ES-I3 (cell line): ENCODE results near the gene ARHGEF19.
"Not testable (repeated sequence)": the region's sequence is repeated elsewhere in the genome, so short reads cannot be mapped to it uniquely, and the experiment has no call there.

Experiments used
- H3K36me3 ChIP-seq: 2 replicates; pipeline ENCODE4 v1.6.1; 2013; ENCODE audit warnings: mild to moderate bottlenecking, low read length, control low read depth, moderate library complexity; ENCODE audit not compliant: insufficient read depth
- H3K4me1 ChIP-seq: 2 replicates; pipeline ENCODE4 v1.6.1; 2013; ENCODE audit warnings: mild to moderate bottlenecking, control low read depth, low read length; ENCODE audit not compliant: insufficient read depth
- H3K9ac ChIP-seq: 2 replicates; pipeline ENCODE4 v1.6.1; 2013; ENCODE audit warnings: low read depth, mild to moderate bottlenecking, low read length, moderate library complexity
- H3K9me3 ChIP-seq: 2 replicates; pipeline ENCODE4 v1.6.1; 2013; ENCODE audit warnings: mild to moderate bottlenecking, low read length, moderate library complexity; ENCODE audit not compliant: control insufficient read depth, insufficient read depth

Gene ARHGEF19

DNA sequence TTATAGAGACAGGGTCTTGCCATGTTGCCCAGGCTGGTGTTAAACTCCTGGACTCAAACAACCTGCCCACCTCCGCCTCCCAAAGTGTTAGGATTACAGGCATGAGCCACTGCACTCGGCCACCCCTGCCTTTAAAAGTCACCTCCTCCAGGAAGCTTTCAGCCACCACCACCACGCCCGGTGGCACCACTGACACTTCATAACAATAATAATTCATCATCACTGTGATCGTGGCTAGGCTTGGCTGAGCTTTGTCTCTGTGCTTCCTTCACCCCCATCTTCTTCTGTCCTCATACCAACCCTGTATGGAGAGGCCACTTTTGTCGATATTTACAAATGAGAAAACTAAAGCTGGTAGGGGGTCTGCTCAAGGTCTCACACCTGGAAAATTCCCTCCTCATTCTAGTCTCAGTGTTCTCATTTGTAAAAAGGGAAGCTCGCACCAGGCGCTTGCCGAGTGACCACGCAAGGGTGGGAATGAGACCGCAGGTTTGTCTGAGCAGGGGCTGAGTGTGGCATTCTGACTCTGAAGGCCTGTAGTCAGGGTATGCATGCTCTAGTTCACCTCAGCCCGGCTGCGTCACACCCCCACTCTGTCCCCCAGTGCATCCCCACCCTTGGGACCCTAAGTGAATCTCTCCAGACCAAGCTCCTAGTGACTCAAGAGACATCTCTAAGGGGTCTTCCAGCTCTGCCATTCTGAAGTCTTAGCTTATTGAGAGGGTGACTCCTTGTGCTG lies 43.7 kb downstream of the ARHGEF19 start:
- H3K36me3 ChIP-seq: no peaks in the 10 kb centered on the region
- no peaks in the 10 kb centered on the region for H3K9me3 ChIP-seq
- no peak overlapping the region for H3K9ac ChIP-seq
- peaks cover 26% of the 10 kb centered on the region for H3K4me1 ChIP-seq

DNA sequence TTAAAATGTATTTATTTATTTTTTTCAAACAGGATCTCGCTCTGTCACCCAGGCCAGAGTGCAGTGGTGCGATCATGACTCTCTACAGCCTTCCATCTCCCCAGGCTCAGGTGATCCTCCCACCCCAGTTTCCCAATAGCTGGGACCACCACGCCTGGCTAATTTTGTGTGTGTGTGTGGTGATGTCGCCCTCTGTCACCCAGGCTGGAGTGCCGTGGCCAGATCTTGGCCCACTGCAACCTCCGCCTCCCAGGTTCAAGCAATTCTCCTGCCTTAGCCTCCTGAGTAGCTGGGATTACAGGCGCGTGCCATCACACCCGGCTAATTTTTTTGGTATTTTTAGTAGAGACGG lies 44.3 kb downstream of the ARHGEF19 start:
- Histone ChIP-seq H3K9ac (peak overlapping the region; percentile 12; the same call in 1 of the 2 replicates), H3K4me1 (peaks cover 24% of the 10 kb centered on the region)
- H3K9me3 ChIP-seq, H3K36me3 ChIP-seq: not testable (repeated sequence)

DNA sequence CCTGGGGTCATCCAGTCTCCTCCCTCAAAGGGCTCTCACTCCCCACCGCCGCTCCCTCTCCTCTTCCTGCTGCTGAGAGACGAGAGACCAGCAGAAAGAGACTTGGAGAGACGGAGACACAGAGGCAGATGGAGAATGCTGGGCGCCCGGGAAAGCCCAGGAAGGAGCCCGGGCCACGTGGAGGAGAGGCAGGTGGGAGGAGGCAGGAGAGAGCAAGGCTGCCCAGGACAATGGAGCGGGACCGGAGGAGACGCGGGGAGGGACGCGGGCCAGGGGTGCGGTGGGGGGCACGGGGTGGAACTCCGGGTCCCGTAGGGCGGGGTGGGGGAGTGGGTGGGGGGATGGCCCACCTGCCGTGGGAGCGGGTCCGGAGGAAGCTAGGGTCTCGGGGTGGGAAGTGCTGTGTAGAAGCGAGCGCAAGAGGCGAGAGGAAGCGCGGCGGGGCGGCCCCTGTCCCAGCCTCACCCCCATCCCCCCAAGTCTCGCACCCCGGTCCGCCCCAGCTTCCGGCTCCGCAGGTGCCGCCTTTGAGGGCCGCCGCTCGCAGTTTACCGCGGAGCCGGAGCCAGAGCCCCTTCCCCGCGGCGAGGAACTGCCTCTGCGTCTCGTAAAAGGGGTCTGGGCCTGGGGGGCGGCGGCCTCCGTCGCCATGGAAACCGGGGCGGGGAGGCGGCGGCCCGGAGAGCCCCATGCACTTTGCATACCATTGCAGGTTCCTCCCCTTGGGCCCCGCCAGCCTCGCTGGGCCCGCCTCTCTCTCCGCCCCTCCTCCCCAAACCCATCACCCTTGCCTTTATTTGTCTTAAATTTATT lies 44.9 kb downstream of the ARHGEF19 start:
- Histone ChIP-seq H3K36me3 (no peaks in the 10 kb centered on the region), H3K4me1 (peaks cover 24% of the 10 kb centered on the region), H3K9ac (peak overlapping the region; percentile 53), H3K9me3 (no peaks in the 10 kb centered on the region)

DNA sequence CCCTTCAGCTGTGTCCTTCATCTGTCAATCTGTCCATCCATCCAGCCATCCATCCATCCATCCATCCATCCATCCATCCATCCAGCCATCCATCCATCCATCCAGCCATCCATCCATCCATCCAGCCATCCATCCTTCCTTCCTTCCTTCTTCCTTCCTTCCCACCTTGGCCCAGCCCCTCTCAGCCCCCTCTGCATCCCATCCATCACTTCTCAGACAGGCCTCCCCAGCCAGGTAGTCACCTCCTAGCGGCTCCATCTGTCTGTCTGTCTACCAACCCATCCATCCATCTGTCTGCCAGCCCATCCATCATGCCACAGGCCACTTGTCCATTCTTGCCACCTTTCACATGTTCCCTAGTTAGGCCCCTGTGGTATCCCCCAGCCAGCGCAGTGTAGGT lies 46.3 kb downstream of the ARHGEF19 start:
- Histone ChIP-seq H3K4me1 (peaks cover 33% of the 10 kb centered on the region), H3K36me3 (no peaks in the 10 kb centered on the region), H3K9me3 (no peaks in the 10 kb centered on the region), H3K9ac (no peak overlapping the region)

DNA sequence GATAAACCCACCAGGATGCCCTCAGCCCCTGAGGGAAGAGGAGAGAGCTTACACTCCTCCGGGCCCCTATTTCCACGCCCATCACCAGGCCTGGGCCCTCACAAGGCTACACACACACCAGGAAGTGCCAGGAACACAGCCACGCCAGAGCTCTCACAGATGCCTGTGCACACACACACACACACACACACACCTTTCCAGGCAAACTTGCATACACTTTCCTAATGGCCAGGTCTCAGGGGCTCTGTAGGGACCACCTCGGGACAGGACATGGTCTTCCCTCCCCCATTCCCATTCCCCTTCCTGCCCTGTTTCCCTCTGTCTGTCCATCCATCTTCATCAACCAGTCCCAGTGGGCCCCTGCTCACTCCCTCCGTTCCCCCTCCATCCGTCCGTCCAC lies 46.9 kb downstream of the ARHGEF19 start:
- Histone ChIP-seq H3K9ac (no peak overlapping the region), H3K4me1 (peaks cover 33% of the 10 kb centered on the region), H3K9me3 (no peaks in the 10 kb centered on the region), H3K36me3 (no peaks in the 10 kb centered on the region)

DNA sequence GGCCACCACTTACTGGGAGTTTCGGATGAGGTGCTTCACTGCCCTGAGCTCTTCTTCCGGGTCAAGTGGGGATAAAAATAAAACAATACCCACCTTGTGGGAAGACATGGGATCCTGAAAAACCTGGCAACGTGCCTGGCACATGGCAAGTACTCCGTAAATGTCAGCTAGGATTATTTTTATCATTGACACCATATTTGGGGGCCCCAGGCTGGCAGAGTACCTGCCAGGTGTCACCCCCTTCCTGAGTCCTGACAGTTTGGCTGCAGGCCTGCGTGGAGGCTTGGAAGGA lies 47.4 kb downstream of the ARHGEF19 start:
- no peak overlapping the region for H3K9ac ChIP-seq
- no peaks in the 10 kb centered on the region for H3K9me3 ChIP-seq
- peaks cover 33% of the 10 kb centered on the region for H3K4me1 ChIP-seq
- H3K36me3 ChIP-seq: no peaks in the 10 kb centered on the region

DNA sequence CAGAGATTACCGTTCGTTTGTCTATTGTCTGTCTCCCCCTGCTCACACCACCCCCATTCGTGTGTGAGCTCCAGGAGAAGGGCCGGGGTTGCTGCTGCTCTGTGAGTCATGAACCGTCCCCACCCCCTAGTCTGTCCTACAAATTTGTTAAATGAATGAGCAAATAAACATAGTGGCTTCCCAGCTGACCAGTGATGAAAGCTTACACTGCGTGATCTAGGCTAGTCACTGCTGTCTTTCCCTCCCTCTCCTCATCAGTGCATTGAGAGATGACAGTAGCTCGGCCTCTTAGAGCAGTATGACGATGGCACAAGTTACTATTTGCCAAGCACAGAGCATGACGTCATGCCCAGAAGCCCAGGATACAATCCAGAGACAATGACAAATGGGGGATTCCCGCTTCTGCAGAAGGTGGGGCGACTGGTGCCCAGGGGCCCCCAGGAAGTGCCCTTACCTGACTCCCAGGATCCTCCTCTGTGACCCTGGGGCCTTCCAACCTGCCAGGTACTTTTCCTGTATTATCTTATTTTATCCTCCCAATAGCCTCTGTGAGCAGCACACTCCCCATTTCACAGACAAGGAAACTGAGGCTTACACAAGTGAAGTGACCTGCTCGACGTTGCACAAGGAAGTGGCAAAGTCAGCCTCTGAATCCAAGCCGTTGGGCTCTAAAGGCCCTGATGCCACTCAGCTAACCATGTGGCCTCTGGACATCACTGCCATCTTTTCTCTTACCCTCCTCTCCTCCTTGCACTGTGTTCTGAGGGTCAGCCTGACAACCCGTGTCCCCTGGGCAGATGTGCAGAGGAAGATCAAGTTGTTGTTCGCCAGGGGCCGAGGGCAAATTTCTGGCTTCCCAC lies 48.0 kb downstream of the ARHGEF19 start:
- no peaks in the 10 kb centered on the region for H3K36me3 ChIP-seq
- H3K9ac ChIP-seq: no peak overlapping the region
- peaks cover 33% of the 10 kb centered on the region for H3K4me1 ChIP-seq

DNA sequence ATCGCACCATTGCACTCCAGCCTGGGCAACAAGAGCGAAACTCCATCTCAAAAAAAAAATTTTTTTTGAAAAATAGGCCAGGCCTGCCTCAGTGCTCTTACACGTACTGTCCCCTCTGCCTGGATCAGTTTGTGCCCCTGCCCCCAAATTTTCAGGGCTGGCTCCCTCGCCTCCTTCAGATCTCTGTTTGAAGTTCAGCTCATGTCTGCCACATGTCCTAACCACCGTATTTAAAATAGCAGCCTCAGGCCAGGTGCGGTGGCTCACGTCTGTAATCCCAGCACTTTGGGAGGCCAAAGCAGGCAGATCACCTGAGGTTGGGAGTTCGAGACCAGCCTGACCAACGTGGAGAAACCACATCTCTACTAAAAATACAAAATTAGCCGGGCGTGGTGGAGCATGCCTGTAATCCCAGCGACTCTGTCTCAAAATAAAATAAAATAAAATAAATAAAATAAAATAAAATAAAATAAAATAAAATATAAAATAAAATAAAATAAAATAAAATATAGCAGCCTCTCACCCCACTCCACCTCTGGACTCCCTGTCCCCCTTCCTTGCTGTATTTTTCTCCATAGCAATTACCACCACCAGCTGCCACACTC lies 48.7 kb downstream of the ARHGEF19 start:
- not testable (repeated sequence) for H3K36me3 ChIP-seq, H3K9me3 ChIP-seq, H3K9ac ChIP-seq
- H3K4me1 ChIP-seq: peaks cover 27% of the 10 kb centered on the region

More for the DNA sequence above, 48.0 kb downstream of the ARHGEF19 start:
- H3K9me3 ChIP-seq: no peaks in the 10 kb centered on the region

DNA sequence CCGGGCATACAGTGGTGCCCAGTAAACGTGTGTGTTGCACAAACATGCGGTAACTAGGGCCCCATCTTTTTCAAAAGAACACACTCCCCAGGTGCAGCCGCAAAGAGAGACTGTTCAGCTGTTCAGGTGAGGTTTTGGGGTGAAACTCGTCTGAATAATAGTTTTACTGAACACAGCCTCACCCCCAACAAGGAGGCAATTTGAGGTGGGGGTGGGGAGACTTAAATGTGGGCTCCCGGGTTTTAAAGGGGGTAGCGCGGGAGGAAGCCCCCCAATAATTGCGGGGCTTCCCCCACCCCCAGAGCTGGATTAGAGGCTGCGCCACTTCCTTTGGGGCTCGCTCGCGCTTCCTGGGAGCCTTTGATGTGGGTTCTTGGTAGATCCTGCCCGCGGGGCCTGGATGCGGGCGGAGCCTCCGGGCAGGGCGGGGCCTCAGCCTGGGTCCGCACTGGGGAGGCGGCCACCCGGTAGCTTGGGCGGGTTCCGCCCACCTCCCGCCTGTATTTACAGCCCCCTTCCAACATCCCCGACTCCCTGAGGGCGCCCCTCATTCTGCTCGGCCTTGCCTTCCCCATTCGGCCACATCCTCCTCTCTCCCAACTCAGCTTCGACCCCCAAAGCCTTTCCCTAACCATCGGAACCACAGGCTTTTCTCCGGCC lies 50.2 kb downstream of the ARHGEF19 start:
- H3K36me3 ChIP-seq: no peaks in the 10 kb centered on the region
- H3K9me3 ChIP-seq: no peaks in the 10 kb centered on the region
- peak overlapping the region; percentile 44; the same call in 1 of the 2 replicates for H3K9ac ChIP-seq
- H3K4me1 ChIP-seq: peaks cover 26% of the 10 kb centered on the region

DNA sequence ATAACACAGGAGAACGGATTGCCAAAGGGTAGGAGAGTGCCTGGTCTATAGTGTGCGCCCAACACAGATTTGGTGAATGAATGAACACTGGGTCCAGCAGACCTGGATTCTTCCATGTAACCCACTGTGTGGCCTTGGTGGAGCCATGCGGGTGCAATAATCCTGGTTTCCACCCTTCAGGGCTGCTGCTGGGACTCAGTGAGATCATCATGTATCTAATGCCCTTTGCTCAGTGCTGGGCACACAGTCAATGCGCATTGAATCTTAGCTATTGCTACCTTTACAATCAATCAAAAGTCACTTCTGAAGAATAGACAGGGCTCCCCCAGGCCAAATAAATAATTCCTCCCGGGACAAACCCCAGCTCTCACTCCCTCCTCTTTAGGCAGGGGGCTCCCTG lies 50.7 kb downstream of the ARHGEF19 start:
- Histone ChIP-seq H3K9me3 (no peaks in the 10 kb centered on the region), H3K36me3 (no peaks in the 10 kb centered on the region), H3K4me1 (peaks cover 29% of the 10 kb centered on the region), H3K9ac (no peak overlapping the region)

DNA sequence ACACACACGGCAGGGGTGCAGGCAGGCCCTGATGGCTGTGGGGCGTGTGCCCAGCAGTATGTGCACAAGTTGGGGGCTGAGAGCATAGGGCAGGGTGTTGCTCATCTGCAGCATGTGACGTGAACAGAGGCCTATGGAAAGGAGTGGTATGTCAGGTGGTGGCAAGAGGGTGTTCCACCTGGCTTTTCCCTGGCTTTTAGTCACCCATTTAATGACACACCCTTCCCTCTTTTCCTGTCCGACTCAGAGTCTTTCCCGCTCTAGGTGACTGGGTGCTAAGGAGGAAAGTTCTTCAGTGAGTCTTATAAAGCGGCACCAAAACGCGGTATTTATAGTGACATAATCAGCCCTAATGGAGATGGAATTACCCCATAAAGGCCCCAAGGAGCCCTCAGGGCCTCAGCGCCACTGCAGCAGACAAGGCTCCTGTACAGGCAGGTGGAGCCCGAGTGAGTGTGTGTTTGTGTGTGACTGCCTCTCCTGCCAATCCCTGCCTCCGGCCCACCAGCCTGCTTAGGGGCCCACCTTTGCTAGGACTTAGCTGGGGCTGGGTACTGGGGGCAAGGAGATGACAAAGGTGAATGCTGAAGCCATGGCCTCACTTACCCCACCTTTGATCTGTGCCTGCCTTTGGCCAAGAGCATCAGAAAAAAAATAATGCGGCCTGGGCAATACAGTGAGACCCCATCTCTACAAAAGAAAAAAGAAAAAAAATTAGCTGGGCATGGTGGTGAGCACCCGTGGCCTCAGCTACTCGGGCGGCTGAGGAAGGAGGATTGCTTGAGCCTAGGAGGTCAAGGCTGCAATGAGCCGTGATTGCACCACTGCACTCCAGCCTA lies 53.2 kb downstream of the ARHGEF19 start:
- Histone ChIP-seq H3K9ac (no peak overlapping the region), H3K4me1 (peaks cover 19% of the 10 kb centered on the region), H3K36me3 (no peaks in the 10 kb centered on the region), H3K9me3 (no peaks in the 10 kb centered on the region)

DNA sequence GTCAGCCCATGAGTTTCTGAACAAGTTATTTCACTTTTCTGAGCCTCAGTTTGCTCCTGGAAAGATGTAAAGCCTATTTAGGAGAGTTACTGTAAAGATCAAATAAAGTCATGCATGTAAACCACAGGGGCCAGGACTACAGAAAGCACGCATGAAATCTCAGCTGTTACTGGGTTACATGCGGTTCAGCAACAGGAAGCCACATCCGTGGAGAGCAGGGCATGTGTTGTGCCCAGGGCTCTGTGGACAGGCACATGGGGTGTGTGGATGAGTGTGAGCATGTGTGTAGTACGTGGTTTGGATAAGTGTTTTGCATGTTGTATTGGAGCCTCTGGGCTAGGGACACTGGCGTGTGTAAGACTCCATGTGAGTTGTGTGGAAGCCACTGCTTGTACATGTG lies 54.4 kb downstream of the ARHGEF19 start:
- no peak overlapping the region for H3K9ac ChIP-seq
- H3K4me1 ChIP-seq: peaks cover 18% of the 10 kb centered on the region
- no peaks in the 10 kb centered on the region for H3K36me3 ChIP-seq
- H3K9me3 ChIP-seq: no peaks in the 10 kb centered on the region

DNA sequence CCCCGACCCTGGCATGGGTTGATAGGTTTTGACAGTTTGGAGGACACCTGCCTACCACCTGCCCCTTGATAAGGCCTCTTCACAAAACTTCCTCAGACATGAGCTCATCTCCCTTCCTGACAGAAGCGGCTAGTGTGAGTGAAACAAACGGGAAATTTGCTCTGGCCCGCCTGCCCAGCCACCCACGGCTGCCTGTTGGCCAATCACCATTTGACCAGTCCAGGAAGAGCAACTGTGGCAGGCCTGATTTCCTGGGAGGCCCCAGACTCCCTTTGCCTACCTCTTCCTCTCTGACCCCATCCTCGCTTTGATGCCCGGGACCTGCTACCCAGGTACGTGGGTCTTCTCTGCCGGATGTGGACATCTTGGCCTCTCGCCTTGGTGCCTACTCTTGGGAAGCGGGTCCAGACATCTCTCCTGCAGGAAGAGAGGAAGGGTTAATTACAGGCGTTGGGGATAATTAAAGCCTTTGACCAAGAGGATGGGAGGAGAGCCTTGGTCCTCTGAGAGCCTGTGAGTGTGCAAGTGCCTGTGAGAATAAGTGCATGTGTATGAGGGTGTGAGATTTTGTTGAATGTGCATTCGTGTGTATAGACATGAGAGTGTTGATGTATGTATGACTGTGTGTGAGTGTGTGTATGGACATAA lies 55.5 kb downstream of the ARHGEF19 start:
- H3K4me1 ChIP-seq: peaks cover 20% of the 10 kb centered on the region
- no peaks in the 10 kb centered on the region for H3K36me3 ChIP-seq
- no peaks in the 10 kb centered on the region for H3K9me3 ChIP-seq
- H3K9ac ChIP-seq: no peak overlapping the region
